ENCODE results near the gene RHBDL3.

The RHBDL3 gene

GRCh38 chr17:32361270-32361669 lies 95.6 kb downstream of the RHBDL3 start:
- DNase-seq (ENCODE audit: low spot score) = no peak
- no peak for TF ChIP-seq CTCF (IDR thresholded peaks at IDR 0.05; ENCODE audit: extremely low read depth, missing control alignments)

GRCh38 chr17:32370426-32370825 lies 104.8 kb downstream of the RHBDL3 start:
- DNase-seq (ENCODE audit: low spot score) = no peak

More at GRCh38 chr17:32370426-32370825, 104.8 kb downstream of the RHBDL3 start:
- TF ChIP-seq CTCF (IDR thresholded peaks at IDR 0.05; ENCODE audit: extremely low read depth, missing control alignments) = no peak

Data from GM20000 (cell line).